GM18502 (cell line): ENCODE measurements around the gene OR7A17.

ENCODE experiments used
- ATAC-seq: cut with Tn5 transposase; IDR thresholded peaks from one replicate; pipeline ENCODE4 v1.9.1; 2021; ENCODE audit warnings: mild to moderate bottlenecking; ENCODE audit not compliant: unreplicated experiment, poor library complexity

Gene OR7A17

DNA sequence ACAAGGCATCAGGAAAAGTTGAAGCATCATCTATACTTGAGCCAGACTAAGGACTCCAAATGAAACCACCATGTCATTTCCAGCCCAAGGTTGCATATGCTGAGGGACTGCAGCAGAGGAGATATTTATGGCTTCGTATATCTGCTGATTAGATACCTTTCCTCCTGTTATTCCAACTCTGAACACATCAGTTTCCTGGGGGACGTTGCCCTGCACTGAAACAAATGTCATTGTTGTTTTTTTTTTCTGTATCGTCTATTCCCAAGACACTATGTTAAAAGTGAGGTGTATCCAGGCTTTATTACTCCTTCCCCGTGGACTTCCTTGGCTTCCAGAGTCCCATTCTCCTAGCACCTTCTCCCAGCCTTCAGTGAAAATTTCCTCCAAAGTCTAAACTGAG lies at the start of gene OR7A17:
Gene OR7A17, minus strand, starts transcription at position 101 of the 400 bp plus-strand sequence. CDS start 4,777 bp downstream, outside the sequence.
- no peak for ATAC-seq

DNA sequence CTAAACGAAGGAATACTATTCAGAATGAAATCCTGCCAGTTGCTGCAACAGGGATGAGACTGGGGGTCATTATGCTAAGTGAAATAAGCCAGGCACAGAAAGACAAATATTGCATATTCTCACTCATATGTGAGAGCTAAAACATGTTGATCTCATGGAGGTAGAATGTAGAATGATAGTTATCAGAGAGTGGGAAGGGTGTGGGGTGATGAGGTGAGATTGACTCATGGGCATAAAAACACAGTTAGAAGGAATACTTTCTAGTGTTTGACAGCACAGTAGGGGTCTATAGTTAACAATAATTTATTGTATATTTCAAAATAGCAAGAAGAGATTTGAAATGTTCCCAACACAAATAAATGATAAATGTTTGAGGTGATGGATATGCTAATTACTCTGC lies 47.6 kb upstream of the OR7A17 start:
- no peak for ATAC-seq

DNA sequence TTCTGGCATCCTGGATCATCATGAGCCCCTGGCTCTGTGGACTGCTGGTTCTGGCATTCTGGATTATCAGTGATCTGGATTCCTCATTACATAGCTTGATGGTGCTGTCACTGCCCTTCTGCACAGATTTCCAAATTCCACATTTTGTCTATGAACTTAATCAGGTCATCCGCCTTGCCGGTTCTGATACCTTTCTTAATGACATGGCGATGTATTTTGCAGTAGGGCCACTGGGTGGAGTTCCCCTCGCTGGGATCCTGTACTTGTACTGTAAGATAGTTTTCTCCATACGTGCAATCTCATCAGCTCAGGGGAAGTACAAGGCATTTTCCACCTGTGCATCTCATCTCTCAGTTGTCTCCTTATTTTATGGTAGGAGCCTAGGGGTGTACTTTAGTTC lies 30.9 kb upstream of the OR7A17 start:
- no peak for ATAC-seq

DNA sequence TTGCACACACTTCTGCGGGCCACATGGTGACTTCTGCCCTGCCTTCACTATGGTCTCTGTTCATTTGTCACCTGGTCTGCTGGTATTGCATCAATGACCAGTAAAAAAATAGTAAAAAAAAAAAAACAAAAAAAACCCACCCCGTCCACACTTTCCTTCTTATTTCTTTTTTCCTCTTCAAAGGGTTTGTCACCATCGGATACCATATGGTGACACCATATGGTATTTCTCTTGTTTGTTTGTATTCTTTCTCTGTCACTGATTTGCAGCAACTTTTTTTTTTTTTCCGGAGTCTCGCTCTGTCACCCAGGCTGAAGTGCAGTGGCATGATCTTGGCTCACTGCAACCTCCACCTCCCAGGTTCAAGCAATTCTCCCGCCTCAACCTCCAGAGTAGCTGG lies 29.2 kb upstream of the OR7A17 start:
- ATAC-seq = no peak

DNA sequence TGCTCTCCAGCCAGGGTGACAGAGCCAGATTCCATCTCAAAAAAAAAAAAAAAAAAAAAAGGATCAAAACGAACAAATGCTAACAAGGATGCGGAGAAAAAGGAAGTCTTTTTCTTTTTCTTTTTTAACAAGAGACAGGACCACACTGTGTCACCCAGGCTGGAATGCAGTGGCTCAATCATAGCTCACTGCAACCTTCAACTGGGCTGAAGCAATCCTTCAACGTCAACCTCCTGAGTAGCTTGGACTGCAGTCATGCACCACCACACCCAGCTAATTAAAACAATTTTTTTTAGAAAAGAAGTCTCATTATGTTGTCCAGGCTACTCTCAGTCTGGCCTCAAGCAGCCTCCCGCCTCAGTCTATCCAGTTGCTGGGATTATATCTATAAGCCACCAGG lies 20.8 kb upstream of the OR7A17 start:
- ATAC-seq = no peak

DNA sequence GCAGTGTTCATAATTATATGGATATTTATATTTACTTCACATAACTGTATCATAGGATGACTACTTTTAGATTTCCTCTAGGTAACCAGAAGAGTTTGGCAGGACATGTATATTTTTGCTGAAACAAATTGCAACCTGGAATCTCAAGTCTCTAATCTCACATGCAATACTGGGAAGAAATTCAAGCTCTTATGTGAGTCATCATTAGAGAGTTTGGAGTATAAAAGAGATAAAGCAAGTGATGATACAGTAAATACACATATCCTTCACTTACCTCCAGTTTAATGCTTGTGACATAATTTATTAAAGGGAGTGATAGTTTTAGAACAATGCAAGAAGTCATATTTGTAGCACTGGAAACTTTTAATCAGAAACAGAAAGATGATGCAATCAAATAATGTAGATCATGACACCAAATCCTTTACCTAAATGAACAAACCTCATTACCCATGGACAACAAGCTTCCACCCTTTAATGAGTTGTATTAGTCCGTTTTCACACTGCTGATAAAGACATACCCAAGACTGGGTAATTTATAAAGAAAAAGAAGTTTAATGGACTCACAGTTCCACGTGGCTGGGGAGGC lies 15.8 kb upstream of the OR7A17 start:
- ATAC-seq = no peak

DNA sequence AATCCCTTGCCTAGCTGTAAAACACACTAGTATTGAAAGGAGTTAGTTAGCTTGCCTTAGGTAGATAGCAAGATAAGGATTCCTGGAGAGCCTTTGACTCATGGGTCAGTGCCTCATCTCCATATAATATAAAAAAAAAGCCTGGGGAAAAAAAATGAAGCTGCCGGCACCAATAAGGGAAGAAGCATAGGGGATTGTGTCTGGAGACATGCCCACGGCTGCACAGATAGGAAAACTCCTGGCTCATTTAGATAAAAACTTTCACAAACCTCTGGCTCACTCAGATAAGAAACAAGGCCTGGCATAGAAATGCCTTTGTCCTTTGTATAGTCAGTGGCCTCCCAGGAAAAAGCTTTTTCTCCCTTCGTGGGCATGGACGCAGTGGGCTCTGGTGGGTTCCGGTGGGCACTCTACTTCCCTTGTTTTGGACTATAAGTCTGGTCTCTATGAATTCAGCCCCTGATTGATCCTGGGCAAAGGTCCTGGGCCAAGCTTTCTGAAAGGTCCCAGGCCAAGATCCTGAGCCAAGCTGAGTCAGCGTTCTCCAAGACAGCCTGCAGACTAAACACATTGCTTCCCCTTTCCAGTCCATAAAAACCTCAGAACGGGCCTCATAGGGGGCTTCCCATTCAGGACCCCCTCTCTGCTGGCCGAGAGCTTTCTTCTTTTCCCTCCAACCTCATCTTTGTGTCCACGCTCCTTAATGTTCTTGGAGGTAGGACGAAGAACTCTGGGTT lies 4.9 kb upstream of the OR7A17 start:
- ATAC-seq = no peak

DNA sequence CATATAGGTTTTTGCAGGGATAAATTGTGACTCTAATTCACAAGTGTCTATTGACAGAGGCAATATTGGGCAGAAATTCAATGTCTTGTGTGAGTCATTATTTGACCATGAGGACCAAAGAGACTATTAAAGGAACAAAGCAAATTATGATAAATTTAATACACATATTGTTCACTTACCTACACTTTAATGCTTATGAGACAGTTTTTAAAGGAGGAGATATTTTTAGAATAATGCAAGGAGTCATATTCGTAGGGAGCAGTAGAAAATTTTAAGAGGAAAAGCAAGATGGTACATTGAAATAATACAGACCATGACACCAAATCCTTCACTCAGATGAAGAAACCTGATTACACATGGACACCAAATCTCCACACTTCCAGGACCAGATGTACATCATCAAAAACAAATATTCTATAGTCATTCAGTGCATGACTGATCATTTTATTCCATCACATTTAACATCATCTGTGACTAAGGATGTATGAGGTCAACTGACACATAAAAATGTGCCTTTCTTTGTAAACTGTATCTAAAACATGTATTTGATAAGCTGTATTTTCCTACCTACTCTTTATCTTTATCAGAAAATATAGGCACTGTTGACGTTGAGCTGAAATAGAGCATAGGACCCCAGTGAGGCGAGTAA lies 4.2 kb upstream of the OR7A17 start:
- no peak for ATAC-seq

DNA sequence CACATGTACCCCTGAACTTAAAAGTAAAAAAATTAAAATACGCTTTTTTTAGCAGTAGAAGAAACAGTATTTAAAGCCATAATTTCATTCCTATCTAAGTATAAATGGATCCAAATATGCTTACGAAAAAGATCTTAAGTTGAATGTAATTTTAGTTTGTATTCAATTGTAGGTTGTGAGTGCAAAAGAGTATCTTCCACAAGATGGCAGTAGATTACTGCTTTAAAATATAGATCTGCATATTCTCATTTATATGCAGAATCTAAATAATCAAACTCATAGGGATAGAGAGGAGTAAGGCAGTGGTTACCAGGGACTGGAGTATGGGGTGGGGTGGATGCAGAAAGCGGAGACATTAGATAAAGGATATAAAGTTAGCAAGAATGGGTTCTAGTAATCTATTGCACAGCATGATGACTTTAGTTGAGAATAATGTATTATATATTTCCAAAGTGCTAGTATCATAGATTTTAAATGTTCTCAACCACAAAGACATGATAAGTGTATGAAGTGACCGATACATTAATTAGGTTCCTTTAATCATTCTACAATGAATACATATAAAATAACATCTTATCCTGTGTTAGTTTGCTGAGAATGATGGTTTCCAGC lies 14.2 kb downstream of the OR7A17 start:
- ATAC-seq = no peak

DNA sequence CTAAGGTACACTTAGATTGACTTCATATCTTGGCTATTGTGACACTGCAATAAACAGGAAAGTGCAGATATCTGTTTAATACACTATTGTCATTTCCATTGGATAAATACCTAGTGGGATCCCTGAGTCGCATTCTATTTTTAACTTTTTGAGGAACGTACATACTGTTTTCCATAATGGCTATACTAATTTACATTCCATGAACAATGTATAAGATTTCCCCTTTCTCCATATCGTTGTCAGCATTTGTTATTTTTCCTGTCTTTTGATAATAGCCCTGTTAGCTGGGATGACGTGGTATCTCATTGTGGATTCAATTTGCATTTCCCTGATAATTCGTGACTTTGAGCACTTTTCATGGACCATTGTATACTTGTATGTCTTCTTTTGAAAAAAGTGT lies 17.4 kb downstream of the OR7A17 start:
- no peak for ATAC-seq

DNA sequence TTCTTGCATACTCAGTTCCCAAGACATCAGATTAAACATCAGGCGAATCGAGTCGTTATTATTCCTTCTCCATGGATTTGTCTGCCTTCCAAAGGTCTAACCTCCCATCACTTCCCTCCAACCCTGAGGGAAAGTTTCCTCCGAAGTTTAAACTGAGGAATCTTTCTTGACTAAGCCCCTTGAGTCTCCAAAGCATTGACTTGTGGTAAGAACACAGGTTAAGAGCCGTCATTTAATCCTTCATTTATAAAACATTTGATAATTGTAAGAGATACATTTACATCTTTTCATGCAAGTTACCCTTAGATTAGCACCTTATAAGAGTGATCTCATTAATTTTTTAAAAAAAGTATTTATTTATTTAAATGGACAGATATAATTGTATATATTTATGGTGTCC lies 37.1 kb downstream of the OR7A17 start, which contains the start of gene OR7A10:
Gene OR7A10, minus strand, starts transcription at position 101 of the 400 bp plus-strand sequence. CDS start 7,045 bp downstream, outside the sequence.
- ATAC-seq = no peak

DNA sequence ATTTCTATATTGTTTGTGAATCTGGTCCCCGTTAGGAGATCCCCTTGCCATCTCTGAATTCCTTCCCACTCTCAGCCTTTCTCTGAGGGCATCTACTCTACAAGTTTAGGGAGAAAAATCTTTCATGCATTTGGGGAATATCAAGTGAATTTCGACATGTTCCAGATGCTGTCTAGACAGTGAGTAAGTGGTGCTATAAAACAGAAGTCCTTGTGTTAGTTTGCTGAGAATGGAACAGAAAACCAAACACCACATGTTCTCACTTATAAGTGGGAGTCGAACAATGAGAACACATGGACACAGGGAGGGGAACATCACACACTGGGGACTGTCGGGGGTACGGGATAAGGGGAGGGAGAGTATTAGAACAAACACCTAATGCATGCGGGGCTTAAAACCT lies 42.4 kb downstream of the OR7A17 start:
- ATAC-seq = no peak

DNA sequence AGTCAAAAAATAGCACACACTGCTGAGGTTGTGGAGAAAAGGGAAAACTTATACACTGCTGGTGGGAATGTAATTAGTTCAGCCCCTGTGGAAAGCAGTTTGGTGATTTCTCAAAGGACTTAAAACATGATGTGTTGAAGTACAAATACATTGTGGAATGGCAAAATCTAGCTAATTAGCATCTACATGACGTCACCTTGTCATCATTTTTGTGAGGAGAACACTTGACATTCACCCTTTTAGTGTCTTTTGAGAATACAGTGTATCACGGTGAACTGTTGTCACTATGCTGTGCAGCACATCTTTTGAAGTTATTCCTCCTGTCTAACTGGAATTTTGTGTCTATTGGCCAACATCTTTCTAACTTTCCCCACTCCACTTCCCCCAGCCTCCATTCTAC lies 42.8 kb downstream of the OR7A17 start:
- ATAC-seq = no peak

DNA sequence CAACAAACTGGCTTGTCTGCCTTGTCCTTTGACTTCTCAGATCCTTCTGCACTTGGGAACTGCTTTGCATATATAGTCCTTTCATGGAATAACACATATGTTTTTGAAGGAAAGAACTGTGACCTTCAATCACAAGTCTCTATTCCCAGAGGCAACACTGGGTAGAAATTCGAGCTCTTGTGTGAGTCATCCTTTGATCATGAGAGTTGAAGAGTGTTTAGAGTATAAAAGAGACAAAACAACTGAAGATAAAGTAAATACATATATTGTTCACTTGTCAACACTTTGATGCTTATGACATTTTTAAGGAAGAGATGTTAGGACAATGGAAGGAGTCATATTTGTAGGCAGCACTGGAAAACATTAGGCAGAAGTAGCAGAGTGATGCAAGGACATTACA lies 45.7 kb downstream of the OR7A17 start:
- ATAC-seq = no peak

DNA sequence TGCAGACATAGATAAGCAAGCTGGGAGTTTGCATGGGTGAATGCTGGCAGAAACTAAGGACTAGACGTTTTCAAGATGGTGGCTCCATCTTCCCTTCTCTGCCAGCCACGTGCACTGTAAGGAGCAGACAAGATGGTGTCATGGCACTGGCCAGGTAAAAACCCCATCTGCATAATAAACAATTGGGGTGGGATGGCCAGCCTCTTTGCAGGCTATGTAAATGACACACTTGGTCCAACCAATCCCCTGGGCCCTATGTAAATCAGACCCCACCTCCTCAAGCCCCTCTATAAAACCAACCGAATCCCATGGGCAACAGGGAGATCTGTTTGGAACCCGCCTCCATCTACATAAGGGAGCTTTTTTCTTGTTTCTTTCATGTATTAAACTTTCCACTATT lies 48.5 kb downstream of the OR7A17 start:
- ATAC-seq = no peak

DNA sequence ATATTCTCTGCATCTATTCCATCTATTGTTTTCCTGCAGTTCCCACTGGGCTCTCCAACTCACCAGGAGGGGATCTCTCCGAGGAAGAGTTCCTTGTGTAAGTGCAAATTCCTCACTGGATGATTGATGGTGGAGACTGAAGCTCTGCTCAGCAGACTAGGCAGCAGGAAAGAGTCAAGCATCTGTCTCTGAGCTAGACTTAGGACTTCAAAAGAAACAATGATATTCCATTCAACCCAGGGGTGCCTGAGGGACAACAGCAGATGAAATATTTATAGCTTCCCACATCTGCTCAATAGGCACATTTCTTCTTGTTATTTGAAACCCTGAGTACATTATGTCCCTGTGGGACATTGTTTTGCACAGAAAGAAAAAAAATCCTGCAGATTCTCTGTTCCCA lies 50.9 kb downstream of the OR7A17 start, which contains the start of the genes OR7A5 and OR7C1:
Gene OR7A5, minus strand, starts transcription at position 175 of the 400 bp plus-strand sequence. CDS start 6,944 bp downstream, outside the sequence.
Gene OR7C1, minus strand, starts transcription at position 175 of the 400 bp plus-strand sequence. CDS start 35,049 bp downstream, outside the sequence.
- ATAC-seq = no peak

DNA sequence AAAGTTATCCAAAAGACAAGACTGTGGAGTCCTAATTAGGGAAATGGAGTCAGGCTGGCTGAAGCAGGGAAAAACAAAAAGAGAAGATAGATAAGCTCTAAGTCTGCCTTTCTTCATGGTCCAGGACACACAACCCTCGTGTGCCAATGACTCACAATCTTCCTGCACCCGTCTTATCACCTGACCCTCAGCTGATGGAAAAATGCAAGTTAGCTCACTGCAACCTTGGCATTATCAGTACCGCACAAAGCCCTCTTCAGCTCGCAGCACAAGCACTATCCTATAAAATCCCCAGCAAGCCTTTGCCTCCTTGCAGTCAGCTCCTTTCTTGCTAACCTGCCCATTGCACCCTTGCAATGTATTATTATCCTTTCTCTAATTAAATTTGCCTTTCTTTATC lies 55.2 kb downstream of the OR7A17 start:
- ATAC-seq = no peak
